HepG2 (cell line): ENCODE data around the gene TUBB3.

Experiments used
- BCL6 ChIP-seq: IDR thresholded peaks from 2 replicates; pipeline ENCODE4 v1.6.1; 2016; ENCODE audit warnings: missing genetic modification reagents, missing compliant biosample characterization
- CREB1 ChIP-seq, 2 experiments: fragments of 450-650 bp in 1 of 2; IDR thresholded peaks; 2 replicates each; pipeline ENCODE4 v1.6.1; 2016 to 2017; ENCODE audit warnings: control low read depth in 1 of 2, mild to moderate bottlenecking in 1 of 2, missing compliant biosample characterization in 1 of 2, missing genetic modification characterization in 1 of 2
- CTCF ChIP-seq: sonication (generic); formaldehyde crosslinking; IDR thresholded peaks from 2 replicates; pipeline ENCODE4 v1.5.0; 2020; ENCODE audit warnings: mild to moderate bottlenecking, missing genetic modification reagents, moderate library complexity
- DMTF1 ChIP-seq: sonication (generic); formaldehyde crosslinking; IDR thresholded peaks from 2 replicates; pipeline ENCODE4 v1.4.0; 2020; ENCODE audit warnings: mild to moderate bottlenecking, missing genetic modification reagents
- LCORL ChIP-seq, 2 experiments: fragments of 450-650 bp in 1 of 2; sonication (generic) in 1 of 2; formaldehyde crosslinking in 1 of 2; IDR thresholded peaks; 2 replicates each; pipeline versions ENCODE4 v1.5.0 to v1.6.1; 2017 to 2020; ENCODE audit warnings: antibody characterized with exemption in 1 of 2, missing genetic modification reagents in 1 of 2
- MED13 ChIP-seq: sonication (generic); formaldehyde crosslinking; IDR thresholded peaks from 2 replicates; pipeline ENCODE4 v1.5.0; 2020; ENCODE audit warnings: missing genetic modification reagents

DNA sequence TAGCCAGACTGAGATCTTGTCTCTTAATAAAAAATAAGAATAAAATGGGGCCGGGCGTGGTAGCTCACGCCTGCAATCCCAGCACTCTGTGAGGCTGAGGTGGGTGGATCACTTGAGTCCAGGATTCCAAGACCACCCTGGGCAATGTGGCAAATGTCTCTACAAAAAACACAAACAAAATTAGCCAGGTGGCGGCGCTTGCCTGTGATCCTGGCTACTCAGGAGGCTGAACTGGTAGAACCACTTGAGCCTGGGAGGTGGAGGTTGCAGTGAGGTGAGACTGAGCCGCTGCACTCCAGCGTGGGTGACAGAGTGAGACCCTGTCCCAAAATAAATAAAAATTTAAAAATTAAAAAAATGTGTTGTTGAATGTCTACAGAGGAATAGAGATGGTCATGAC lies 22.5 kb downstream of the TUBB3 start:
- TF ChIP-seq DMTF1 (CRISPR knock-in tag) (no peak), CTCF (peak; percentile 46), BCL6 (CRISPR knock-in tag) (no peak), LCORL (IDR thresholded peaks at IDR 0.05) (no peak), LCORL (CRISPR knock-in tag; IDR thresholded peaks at IDR 0.05) (no peak), MED13 (no peak), CREB1 (IDR thresholded peaks at IDR 0.05) (no peak), CREB1 (CRISPR knock-in tag; IDR thresholded peaks at IDR 0.05) (no peak)
